ENCODE results near the gene ASB11. TPM values are rescaled to one million over a fixed set of nuclear protein-coding genes. Genes with fewer than 3 reads are reported as not detected.

Gene ASB11
- total RNA-seq, 1 experiment from 2014 or later = not detected

- H3K27me3 Mint-ChIP-seq (ENCODE audit: low read depth) = no peaks in the 10 kb centered on the region; the same call in 1 of the 2 replicates
- no peak overlapping the region for H2BK20ac ChIP-seq (ENCODE audit: low read depth, low read length, poor library complexity, severe bottlenecking)
- H2AFZ ChIP-seq (ENCODE audit: low read length) = no peak overlapping the region
- no peaks in the 10 kb centered on the region; the same call in 1 of the 2 replicates for H3K4me1 ChIP-seq (ENCODE audit: insufficient read depth, low read length)
- H2AK5ac ChIP-seq (ENCODE audit: insufficient read length, low read length) = no peak overlapping the region
- peaks cover 28 to 55% of the 10 kb centered on the region in 2 experiments for H3K9me3 Mint-ChIP-seq
- H3K79me2 ChIP-seq (ENCODE audit: insufficient read depth, low read length) = no peaks in the 10 kb centered on the region
- no peak overlapping the region for H4K8ac ChIP-seq (replicated peaks; ENCODE audit: insufficient read length, low read depth, low read length)
- no peak overlapping the region for H3K14ac ChIP-seq (ENCODE audit: insufficient read depth, low read length)
- DNase-seq = no peak
- H4K91ac ChIP-seq (ENCODE audit: insufficient read length, low read depth, low read length) = no peak overlapping the region
- H2BK120ac ChIP-seq (ENCODE audit: low read depth, low read length, poor library complexity, severe bottlenecking) = no peak overlapping the region
- H3K27me3 ChIP-seq (ENCODE audit: insufficient read depth, low read length) = no peaks in the 10 kb centered on the region
- H3K4ac ChIP-seq (ENCODE audit: low read depth, low read length) = no peak overlapping the region
- H3K4me2 ChIP-seq (ENCODE audit: insufficient read depth, insufficient read length, low read length) = no peak overlapping the region
- no CpG with 5 or more reads among the region's 5 CpGs for WGBS (ENCODE audit: extremely low coverage, insufficient read length, low lambda C conversion rate)
- H3K79me1 ChIP-seq (ENCODE audit: insufficient read depth, low read depth, low read length, poor library complexity, severe bottlenecking) = no peaks in the 10 kb centered on the region
- no peak overlapping the region for H2BK5ac ChIP-seq (ENCODE audit: insufficient read length, low read length)
- no peak overlapping the region for H2BK15ac ChIP-seq (ENCODE audit: low read depth, low read length)
- TF ChIP-seq, protein P1, sequence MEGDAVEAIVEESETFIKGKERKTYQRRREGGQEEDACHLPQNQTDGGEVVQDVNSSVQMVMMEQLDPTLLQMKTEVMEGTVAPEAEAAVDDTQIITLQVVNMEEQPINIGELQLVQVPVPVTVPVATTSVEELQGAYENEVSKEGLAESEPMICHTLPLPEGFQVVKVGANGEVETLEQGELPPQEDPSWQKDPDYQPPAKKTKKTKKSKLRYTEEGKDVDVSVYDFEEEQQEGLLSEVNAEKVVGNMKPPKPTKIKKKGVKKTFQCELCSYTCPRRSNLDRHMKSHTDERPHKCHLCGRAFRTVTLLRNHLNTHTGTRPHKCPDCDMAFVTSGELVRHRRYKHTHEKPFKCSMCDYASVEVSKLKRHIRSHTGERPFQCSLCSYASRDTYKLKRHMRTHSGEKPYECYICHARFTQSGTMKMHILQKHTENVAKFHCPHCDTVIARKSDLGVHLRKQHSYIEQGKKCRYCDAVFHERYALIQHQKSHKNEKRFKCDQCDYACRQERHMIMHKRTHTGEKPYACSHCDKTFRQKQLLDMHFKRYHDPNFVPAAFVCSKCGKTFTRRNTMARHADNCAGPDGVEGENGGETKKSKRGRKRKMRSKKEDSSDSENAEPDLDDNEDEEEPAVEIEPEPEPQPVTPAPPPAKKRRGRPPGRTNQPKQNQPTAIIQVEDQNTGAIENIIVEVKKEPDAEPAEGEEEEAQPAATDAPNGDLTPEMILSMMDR (conservative IDR thresholded peaks at IDR 0.05) = no peak
- no peaks in the 10 kb centered on the region for H3K4me1 Mint-ChIP-seq
- H3K4me3 Mint-ChIP-seq = no peak overlapping the region
- no peaks in the 10 kb centered on the region; a peak in 1 of 7 replicates for H3K36me3 Mint-ChIP-seq (ENCODE audit: insufficient read depth in 1 of 3, low read depth in 3 of 3)
- no peaks in the 10 kb centered on the region for H3K23me2 ChIP-seq (ENCODE audit: insufficient read length, low read depth, low read length, poor library complexity, severe bottlenecking)
- H3K9ac ChIP-seq (ENCODE audit: extremely low read depth, insufficient read length, low read length) = no peak overlapping the region
- H4K5ac ChIP-seq (ENCODE audit: insufficient read length, low read depth, low read length) = no peak overlapping the region
- no peak overlapping the region for H3K27ac ChIP-seq (ENCODE audit: insufficient read length, low read depth, low read length)
- H3K56ac ChIP-seq (ENCODE audit: insufficient read length, low read depth, low read length) = no peak overlapping the region
- no peak overlapping the region for H2BK12ac ChIP-seq (ENCODE audit: insufficient read length, low read depth, low read length)
- no peaks in the 10 kb centered on the region for H3K9me3 ChIP-seq (ENCODE audit: control insufficient read depth, low read depth, low read length)
- no peaks in the 10 kb centered on the region for H4K20me1 ChIP-seq (ENCODE audit: control insufficient read depth, insufficient read depth, insufficient read length)
- H3K23ac ChIP-seq (ENCODE audit: insufficient read length, low read depth, low read length) = no peak overlapping the region
- H3K27ac Mint-ChIP-seq = no peak overlapping the region
- no peak overlapping the region for H3T11ph ChIP-seq (ENCODE audit: low read length)
- no peak overlapping the region for H3K18ac ChIP-seq (ENCODE audit: insufficient read length, low read depth, low read length)
Measured at GRCh38 chrX:15240414-15240813, 75.0 kb downstream of the ASB11 start.

Measured in H9 (cell line).